Measurements from ENCODE around the gene PHACTR1. TPM values are rescaled to one million over a fixed set of nuclear protein-coding genes. Genes with fewer than 3 reads are reported as not detected.
A peak's percentile ranks its signal among the peaks of the same experiment; 100 is the strongest.

PHACTR1 gene
- polyA plus RNA-seq, 2 of the 4 experiments (the other 2 are of a cell fraction) = not detected

- ChIA-PET CTCF (interaction anchor here (1.0 to 4.9 kb wide), 6 partner anchors 9 to 418 kb away, joined by 3 to 35 read pairs (median 4); no protein-coding TSS in a partner anchor), POLR2A (interaction anchor here (0.8 to 3.2 kb wide), 17 partner anchors 14 to 417 kb away, joined by 3 to 28 read pairs (median 5); partner anchors contain the start of genes GFOD1, NOL7 and SIRT5)
- Histone ChIP-seq H3K4me2 (peak overlapping the region; percentile 85), H3K27ac (peak overlapping the region; percentile 90 to 99), H3K9me3 (no peaks in the 10 kb centered on the region), H3K4me3 (peak overlapping the region; percentile 67), H3K4me1 (peaks cover 16% of the 10 kb centered on the region; the same call in 1 of the 3 replicates)
- WGBS (ENCODE audit: missing lambda C conversion rate) = 5% methylated on average over 2 of the region's 2 CpGs
- FAIRE-seq (no peak), DNase-seq (ENCODE audit: low read depth in 1 of 2, low spot score in 1 of 2) (no peak), ATAC-seq (no peak)
- TF ChIP-seq REST (IDR thresholded peaks at IDR 0.05) (no peak), CHD2 (IDR thresholded peaks at IDR 0.05; ENCODE audit: low read length, partially characterized antibody) (no peak), KDM5A (IDR thresholded peaks at IDR 0.05) (no peak), CTCF (IDR thresholded peaks at IDR 0.05) (no peak), EHMT2 (IDR thresholded peaks at IDR 0.05; ENCODE audit: low read depth) (no peak), CHD4 (IDR thresholded peaks at IDR 0.05; ENCODE audit: borderline replicate concordance) (no peak), ELK1 (IDR thresholded peaks at IDR 0.05; ENCODE audit: low read depth, low read length) (no peak), ZFP36 (IDR thresholded peaks at IDR 0.05; ENCODE audit: borderline replicate concordance, partially characterized antibody) (no peak), RNF2 (IDR thresholded peaks at IDR 0.05; ENCODE audit: borderline replicate concordance, low read depth) (no peak), NPAS2 (CRISPR knock-in tag; IDR thresholded peaks at IDR 0.05; ENCODE audit: borderline replicate concordance) (no peak), NFE2L2 (conservative IDR thresholded peaks at IDR 0.05; ENCODE audit: low read length) (no peak), RARB (CRISPR knock-in tag; IDR thresholded peaks at IDR 0.05) (no peak), BHLHE40 (IDR thresholded peaks at IDR 0.05; ENCODE audit: low read depth, low read length) (no peak), NR3C1 (IDR thresholded peaks at IDR 0.05) (no peak), RCOR1 (IDR thresholded peaks at IDR 0.05; ENCODE audit: low read depth, low read length) (no peak), EP300 (IDR thresholded peaks at IDR 0.05) (no peak)
Measured at GRCh38 chr6:13328875-13329183, 612.3 kb downstream of the PHACTR1 start.

- peaks cover 10% of the 10 kb centered on the region; the same call in 1 of the 3 replicates for H3K4me1 ChIP-seq
- FAIRE-seq (no peak), ATAC-seq (no peak), DNase-seq (ENCODE audit: low read depth in 1 of 2, low spot score in 1 of 2) (peak in 1 of 2 experiments; percentile 16)
- WGBS (ENCODE audit: missing lambda C conversion rate) = 47% methylated on average over 13 of the region's 13 CpGs
- no peak overlapping the region for H3K4me3 ChIP-seq
- H3K27ac ChIP-seq = peak overlapping the region in 1 of 2 experiments; percentile 48; a peak in 2 of 6 replicates
- H3K4me2 ChIP-seq = no peak overlapping the region
- ChIA-PET CTCF (interaction anchor here (0.7 to 4.9 kb wide), 21 partner anchors 8 to 421 kb away, joined by 3 to 35 read pairs (median 4); no protein-coding TSS in a partner anchor), POLR2A (no interaction called here)
- H3K9me3 ChIP-seq = no peaks in the 10 kb centered on the region
- no peak for TF ChIP-seq FOXS1 (CRISPR knock-in tag; IDR thresholded peaks at IDR 0.05)
- peak; percentile 67 to 73 for TF ChIP-seq RAD21 (conservative IDR thresholded peaks at IDR 0.05 in 1 of 2, IDR thresholded peaks at IDR 0.05 in 1 of 2)
- no peak for TF ChIP-seq GATA3 (IDR thresholded peaks at IDR 0.05; ENCODE audit: borderline replicate concordance)
- TF ChIP-seq REST (IDR thresholded peaks at IDR 0.05) = no peak
- TF ChIP-seq MYC (IDR thresholded peaks at IDR 0.05; ENCODE audit: borderline replicate concordance, low read length) = no peak
- TF ChIP-seq EHF (CRISPR knock-in tag; IDR thresholded peaks at IDR 0.05) = no peak
- TF ChIP-seq JUNB (IDR thresholded peaks at IDR 0.05) = no peak
- TF ChIP-seq SMC3 (IDR thresholded peaks at IDR 0.05) = peak; percentile 75
Measured at GRCh38 chr6:13331516-13332348, 615.2 kb downstream of the PHACTR1 start.

All from A549 (cell line).